ENCODE measurements around the gene KIF6.

Gene KIF6

GRCh38 chr6:39339868-39340550, 385.2 kb downstream of the KIF6 start:
- FAIRE-seq: no peak

GRCh38 chr6:39339096-39339867, 385.9 kb downstream of the KIF6 start:
- FAIRE-seq: no peak

- FAIRE-seq: no peak
Measured at GRCh38 chr6:39338397-39338796, 386.8 kb downstream of the KIF6 start.

GRCh38 chr6:39335780-39336545, 389.2 kb downstream of the KIF6 start:
- FAIRE-seq: no peak

- FAIRE-seq: no peak
Measured at GRCh38 chr6:39333644-39334438, 391.4 kb downstream of the KIF6 start.

DNA sequence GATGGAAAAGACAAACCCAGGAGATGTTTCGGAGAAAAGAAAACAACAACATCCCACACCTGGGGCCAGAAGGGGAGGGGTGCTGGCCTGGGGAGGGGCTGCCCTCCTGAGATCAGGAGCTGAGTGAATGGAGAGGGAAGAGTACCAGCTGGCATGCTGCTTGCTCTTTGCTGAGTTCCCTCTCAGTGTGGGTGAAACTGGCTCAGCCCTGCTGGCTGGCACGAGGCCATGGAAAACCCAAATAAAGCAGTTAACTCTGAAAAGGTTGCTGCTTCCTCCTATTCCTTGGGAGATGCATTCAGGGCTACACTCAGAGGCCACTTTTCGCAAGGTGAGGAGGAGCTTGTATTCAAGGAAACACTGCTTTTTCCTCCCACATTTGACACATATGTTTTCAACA, 394.7 kb downstream of the KIF6 start:
- no peak for FAIRE-seq

DNA sequence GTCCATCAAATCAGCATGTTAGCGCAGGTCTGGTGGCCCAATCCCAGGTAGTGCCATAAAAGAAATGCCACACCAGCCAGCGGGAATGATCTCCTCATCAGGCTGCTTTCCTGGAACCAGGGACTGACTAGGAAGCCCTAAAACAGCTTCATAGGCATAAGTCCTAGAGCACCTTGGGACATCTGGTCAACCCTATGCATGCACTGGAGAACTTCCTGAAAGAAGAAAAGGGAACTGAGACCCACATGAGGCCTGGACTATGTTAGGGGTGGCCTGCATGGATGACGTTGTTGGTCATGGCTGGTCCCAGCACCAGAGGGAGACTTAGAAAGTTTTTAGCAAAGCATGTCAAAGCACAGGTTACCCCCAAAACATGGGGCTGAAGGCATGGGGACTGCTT, 395.2 kb downstream of the KIF6 start:
- no peak for FAIRE-seq

DNA sequence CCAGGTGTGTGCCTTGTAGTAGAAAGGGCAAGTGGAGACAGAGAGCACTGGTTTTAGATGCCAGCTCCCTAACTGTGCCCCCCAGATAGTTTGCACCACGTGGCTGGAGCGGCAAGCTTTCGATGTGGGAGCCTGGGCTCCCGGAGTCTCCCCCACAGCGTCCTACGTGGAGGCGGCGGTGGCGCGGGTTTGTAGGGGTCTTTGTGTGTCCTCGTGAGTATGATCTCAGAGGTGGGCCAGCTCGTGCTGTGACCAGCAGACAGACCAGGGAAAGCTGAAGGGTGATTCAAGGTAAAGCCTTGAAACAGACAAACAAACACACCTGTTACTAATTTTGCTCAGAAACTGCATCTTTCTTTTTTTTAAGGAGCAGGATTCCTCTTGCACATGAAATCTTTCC, 397.1 kb downstream of the KIF6 start:
- FAIRE-seq: no peak

DNA sequence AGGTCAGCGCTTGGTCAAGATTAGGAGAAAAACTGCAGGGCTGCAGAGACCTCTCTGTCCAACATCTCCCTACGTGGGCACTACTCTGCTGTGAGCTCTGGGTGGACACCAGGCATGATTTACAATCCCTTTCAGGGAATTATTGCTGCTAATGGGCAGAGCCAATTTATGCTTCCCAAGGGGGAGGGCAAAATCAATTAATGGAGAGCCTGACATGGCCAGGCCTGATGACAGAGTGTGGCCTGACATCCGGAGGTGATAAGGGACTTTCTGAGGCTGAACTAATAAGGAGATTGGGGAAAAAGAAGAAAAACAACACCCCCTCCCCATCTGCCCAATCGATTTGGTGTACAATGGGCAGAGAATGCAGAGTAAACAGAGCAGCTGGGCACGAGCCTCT, 397.7 kb downstream of the KIF6 start:
- FAIRE-seq: no peak

- FAIRE-seq: no peak
Measured at GRCh38 chr6:39322306-39322850, 402.8 kb downstream of the KIF6 start, which contains the start of gene KCNK16. TSS of gene KCNK16 (minus strand) at chr6:39322702. CDS start at chr6:39322540, 162 bp downstream.

- no peak for FAIRE-seq
Measured at GRCh38 chr6:39321761-39322160, 403.4 kb downstream of the KIF6 start.

- FAIRE-seq: no peak
Measured at GRCh38 chr6:39320363-39320984, 404.7 kb downstream of the KIF6 start.

GRCh38 chr6:39319621-39320362, 405.4 kb downstream of the KIF6 start:
- no peak for FAIRE-seq

GRCh38 chr6:39317256-39317655, 408.0 kb downstream of the KIF6 start:
- no peak for FAIRE-seq

GRCh38 chr6:39314273-39314795, 410.9 kb downstream of the KIF6 start, which contains the start of gene KCNK17:
TSS of gene KCNK17 (minus strand) at chr6:39314419. CDS start at chr6:39314320, 99 bp downstream.
- no peak for FAIRE-seq

GRCh38 chr6:39313526-39314272, 411.5 kb downstream of the KIF6 start:
- FAIRE-seq: no peak

DNA sequence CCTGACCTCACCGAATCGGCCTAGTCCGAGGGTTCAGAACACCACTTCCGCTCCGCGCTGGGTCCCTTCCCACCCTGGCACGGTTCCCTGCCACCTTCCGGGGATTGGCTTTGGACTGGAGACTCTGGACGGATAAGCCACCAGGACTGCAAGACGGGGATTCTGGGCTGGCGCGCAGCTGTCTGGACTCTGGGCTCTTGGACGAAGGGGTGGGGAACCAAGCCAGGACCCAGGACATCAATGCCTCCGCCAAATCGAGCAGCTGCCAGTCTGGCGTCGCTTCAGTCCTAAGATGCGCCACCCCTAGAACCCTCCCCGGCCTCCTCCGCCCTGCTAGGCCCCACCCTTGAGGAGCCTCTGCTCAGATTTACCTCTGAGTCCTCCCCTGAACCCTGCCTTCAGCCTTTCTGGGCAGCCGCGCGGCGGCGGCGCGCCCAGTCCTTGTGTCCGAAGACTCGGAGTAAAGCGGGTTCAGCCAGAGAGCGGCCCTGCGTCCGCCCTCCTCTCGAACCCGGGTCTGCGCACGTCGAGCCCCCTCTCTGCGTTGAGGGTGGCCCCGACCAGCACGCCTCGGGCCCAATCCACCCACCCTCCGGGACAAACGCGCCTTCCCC, 412.2 kb downstream of the KIF6 start:
- no peak for FAIRE-seq

GRCh38 chr6:39310542-39310941, 414.7 kb downstream of the KIF6 start:
- no peak for FAIRE-seq

DNA sequence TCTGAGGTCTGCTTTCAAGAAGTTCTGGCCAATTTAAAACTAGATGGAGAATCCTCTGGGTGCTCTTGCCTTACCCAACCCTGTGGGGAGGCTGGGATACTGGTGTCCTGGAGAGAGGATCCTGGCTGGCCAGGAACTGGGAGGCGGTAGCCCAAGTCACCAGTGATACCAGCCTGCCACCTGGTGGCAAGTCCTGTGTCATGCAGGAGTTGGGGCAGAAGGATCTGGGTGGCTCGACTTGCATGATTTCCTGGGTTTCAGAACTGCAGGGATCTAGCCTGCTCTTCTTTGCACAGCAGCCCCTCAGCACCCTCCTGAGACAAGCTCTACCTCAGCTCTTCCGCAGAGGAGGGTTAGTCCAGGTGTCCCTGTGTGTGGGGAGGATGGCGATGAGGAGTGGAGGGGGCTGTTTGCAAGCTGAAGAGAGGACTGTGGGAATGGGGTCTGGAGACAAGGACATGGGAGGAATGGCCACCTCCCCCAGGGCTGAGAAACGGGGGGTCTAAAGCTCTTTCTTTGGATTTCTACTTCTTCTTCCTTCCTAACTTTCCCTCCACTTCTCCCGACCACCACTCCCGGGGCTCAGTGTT, 415.2 kb downstream of the KIF6 start:
- no peak for FAIRE-seq
